A673 (cell line): ENCODE results near the gene NCOA6.

Experiments
- EZH2 ChIP-seq: fragments of 200-600 bp; sonication (generic); IDR thresholded peaks from 2 replicates; pipeline ENCODE4 v1.6.1; 2017; ENCODE audit warnings: borderline replicate concordance, low read depth, mild to moderate bottlenecking, mixed read lengths, antibody characterized with exemption, low read length; ENCODE audit not compliant: poor library complexity, severe bottlenecking
- TF ChIP-seq, protein P1 (sequence below): fragments of 300-800, 200-600 bp; sonication (generic); conservative IDR thresholded peaks from 2 replicates; pipeline ENCODE4 v1.5.1; 2017; ENCODE audit warnings: low read depth, mild to moderate bottlenecking, antibody characterized with exemption, low read length, moderate library complexity, mixed read lengths

DNA sequence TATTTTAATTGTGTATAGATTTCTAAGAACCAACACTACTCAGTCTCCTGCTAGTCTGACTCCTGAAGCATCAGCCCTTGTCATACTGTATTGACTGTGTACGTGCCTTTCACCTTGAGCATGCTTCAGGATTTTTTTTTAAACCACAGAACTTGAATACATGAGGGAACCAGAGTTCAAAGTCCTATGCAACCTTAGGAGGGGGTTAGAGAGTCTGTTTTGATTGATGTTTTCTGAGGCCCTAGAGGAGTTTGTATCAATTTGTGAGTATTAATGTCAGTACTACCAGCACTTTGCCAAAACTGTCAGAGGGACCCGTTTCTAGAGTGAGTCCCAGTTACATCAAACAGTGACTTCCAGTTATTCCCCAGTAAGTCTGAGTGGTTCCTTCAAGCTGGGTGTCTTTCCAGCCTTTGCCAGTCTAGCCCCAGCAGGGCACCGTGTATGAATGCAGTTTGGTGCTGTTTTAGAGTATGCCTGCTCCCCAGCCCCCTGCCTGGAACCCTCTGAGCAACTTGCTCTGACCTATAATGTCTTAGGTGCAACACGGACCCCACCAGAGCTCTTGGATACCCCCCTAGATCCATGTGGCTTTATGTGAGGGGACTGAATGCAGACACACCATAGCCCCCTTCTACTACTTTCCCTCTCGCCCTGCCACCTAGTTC is 112.8 kb downstream of the NCOA6 start:
- TF ChIP-seq, protein P1, sequence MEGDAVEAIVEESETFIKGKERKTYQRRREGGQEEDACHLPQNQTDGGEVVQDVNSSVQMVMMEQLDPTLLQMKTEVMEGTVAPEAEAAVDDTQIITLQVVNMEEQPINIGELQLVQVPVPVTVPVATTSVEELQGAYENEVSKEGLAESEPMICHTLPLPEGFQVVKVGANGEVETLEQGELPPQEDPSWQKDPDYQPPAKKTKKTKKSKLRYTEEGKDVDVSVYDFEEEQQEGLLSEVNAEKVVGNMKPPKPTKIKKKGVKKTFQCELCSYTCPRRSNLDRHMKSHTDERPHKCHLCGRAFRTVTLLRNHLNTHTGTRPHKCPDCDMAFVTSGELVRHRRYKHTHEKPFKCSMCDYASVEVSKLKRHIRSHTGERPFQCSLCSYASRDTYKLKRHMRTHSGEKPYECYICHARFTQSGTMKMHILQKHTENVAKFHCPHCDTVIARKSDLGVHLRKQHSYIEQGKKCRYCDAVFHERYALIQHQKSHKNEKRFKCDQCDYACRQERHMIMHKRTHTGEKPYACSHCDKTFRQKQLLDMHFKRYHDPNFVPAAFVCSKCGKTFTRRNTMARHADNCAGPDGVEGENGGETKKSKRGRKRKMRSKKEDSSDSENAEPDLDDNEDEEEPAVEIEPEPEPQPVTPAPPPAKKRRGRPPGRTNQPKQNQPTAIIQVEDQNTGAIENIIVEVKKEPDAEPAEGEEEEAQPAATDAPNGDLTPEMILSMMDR: no peak
- no peak for TF ChIP-seq EZH2
